Psoas muscle (tissue), 8 donors: ENCODE measurements around the gene ZNF366. TPM values are rescaled to one million over a fixed set of nuclear protein-coding genes. Genes with fewer than 3 reads are reported as not detected.

ENCODE experiments used
- ATAC-seq, 4 donors: fragments of 200-7000 bp; cut with Tn5 transposase; one replicate each; pipeline ENCODE4 v1.9.1; 2020; ENCODE audit warnings: moderate library complexity in 3 of 4, mild to moderate bottlenecking in 2 of 4
- DNase-seq, 2 donors: peaks; one replicate each; pipeline ENCODE4 v3.0.0-alpha.2; 2020
- H3K27ac ChIP-seq: fragments of 200-600 bp; one replicate; pipeline ENCODE4 v1.8.0; 2022
- H3K27me3 ChIP-seq, 3 donors: fragments of 200-600 bp in 1 of 3; one replicate each; pipeline versions ENCODE4 v1.6.1 to v1.8.0; 2013 to 2022; ENCODE audit warnings: low read length in 2 of 3, mild to moderate bottlenecking in 2 of 3, moderate library complexity in 1 of 3; ENCODE audit not compliant: insufficient read depth in 3 of 3
- H3K36me3 ChIP-seq, 2 donors: fragments of 200-600 bp in 1 of 2; one replicate each; pipeline versions ENCODE4 v1.6.1 to v1.8.0; 2013 to 2022; ENCODE audit warnings: low read depth in 1 of 2, mild to moderate bottlenecking in 1 of 2, moderate library complexity in 1 of 2; ENCODE audit not compliant: insufficient read depth in 1 of 2
- H3K4me1 ChIP-seq: fragments of 200-600 bp; one replicate; pipeline ENCODE4 v1.8.0; 2022
- H3K4me3 ChIP-seq: fragments of 200-600 bp; one replicate; pipeline ENCODE4 v1.8.0; 2022; ENCODE audit warnings: mild to moderate bottlenecking
- H3K9me3 ChIP-seq: fragments of 200-600 bp; one replicate; pipeline ENCODE4 v1.8.0; 2022
- CTCF ChIP-seq: fragments of 200-600 bp; IDR thresholded peaks from one replicate; pipeline ENCODE4 v1.8.0; 2022; ENCODE audit warnings: antibody characterized with exemption
- WGBS, 3 donors: extraction: QIAGEN DNeasy Blood & Tissue Kit; methylation state at CpG; one replicate each; pipeline versions ENCODE4 v1.1.6 to v1.1.7; 2013; 5-methylcytosine and 5-hydroxymethylcytosine counted together
- intact Hi-C, 2 donors: fragments of 100-400 bp; cut with DNase I; formaldehyde crosslinking; loops; one replicate each; pipeline versions ENCODE4 v1.11.0 to v1.14.2; 2022
- polyA plus RNA-seq, 3 donors: library from polyadenylated mRNA; stranded (reverse); fragments of 200-250 nt; gene quantifications; one replicate each; pipeline ENCODE4 v1.2.3, GENCODE V29; 2013
- total RNA-seq, 4 donors: library from RNA; stranded (reverse); fragmentation: NEBNext Ultra II Directional in 2 of 4; extraction: Animal tissue kit (Norgen Biotek cat#: 25700) in 2 of 4; gene quantifications; one replicate each; pipeline versions ENCODE4 v1.2.1 to v1.2.4, GENCODE V29; 2021 to 2023
- donor health status: healthy with polysubstance abuse.
- donor health status: DM: no; HTN: no; CAD: no; lungs with moderate emphysema.
- donor health status: Bipolar disorder and iron deficiency.
- donor health status: healthy.
- donor health status: DM: yes; HTN: yes; CAD: no.
- donor health status: DM: no; HTN: no; CAD: no.
- donor health status: DM: no; HTN: no; CAD: no.
- donor health status: DM: yes; HTN: yes; CAD: no.

ZNF366 gene
- total and polyA plus RNA-seq, 7 donors = 1.2 to 6.6 (median 3.4) TPM

- ATAC-seq (no peak), DNase-seq (no peak)
- WGBS, 3 donors = 80 to 88% (median 81%) methylated on average over 5 of the region's 5 CpGs
- intact Hi-C loops = no loop called here
- TF ChIP-seq CTCF = no peak
- H3K4me3 ChIP-seq = no peak overlapping the region
- no peaks in the 10 kb centered on the region for H3K36me3 ChIP-seq
- H3K27me3 ChIP-seq = no peaks in the 10 kb centered on the region
- no peaks in the 10 kb centered on the region for H3K9me3 ChIP-seq
- peaks cover 10% of the 10 kb centered on the region for H3K4me1 ChIP-seq
- H3K27ac ChIP-seq = no peak overlapping the region
Measured at GRCh38 chr5:72537166-72537565, 30.0 kb upstream of the ZNF366 start.

GRCh38 chr5:72531496-72532190 lies 24.4 kb upstream of the ZNF366 start:
- no peaks in the 10 kb centered on the region for H3K9me3 ChIP-seq
- no peak overlapping the region for H3K27ac ChIP-seq
- H3K27me3 ChIP-seq = no peaks in the 10 kb centered on the region
- DNase-seq (no peak), ATAC-seq (no peak)
- WGBS, 3 donors = 68 to 88% (median 72%) methylated on average over 4 of the region's 4 CpGs
- TF ChIP-seq CTCF = no peak
- no peaks in the 10 kb centered on the region for H3K4me1 ChIP-seq
- H3K36me3 ChIP-seq = no peaks in the 10 kb centered on the region
- no peak overlapping the region for H3K4me3 ChIP-seq
- intact Hi-C loops = no loop called here

GRCh38 chr5:72530196-72530595 lies 23.0 kb upstream of the ZNF366 start:
- Histone ChIP-seq H3K4me3 (no peak overlapping the region), H3K27ac (no peak overlapping the region), H3K27me3 (no peaks in the 10 kb centered on the region), H3K36me3 (no peaks in the 10 kb centered on the region), H3K9me3 (no peaks in the 10 kb centered on the region), H3K4me1 (no peaks in the 10 kb centered on the region)
- DNase-seq = no peak
- ATAC-seq = no peak
- intact Hi-C loops = no loop called here
- 69 to 86% (median 71%) methylated on average over 7 of the region's 7 CpGs for WGBS, 3 donors
- no peak for TF ChIP-seq CTCF

- TF ChIP-seq CTCF = no peak
- Histone ChIP-seq H3K4me3 (no peak overlapping the region), H3K4me1 (no peaks in the 10 kb centered on the region), H3K36me3 (no peaks in the 10 kb centered on the region), H3K9me3 (no peaks in the 10 kb centered on the region), H3K27me3 (no peaks in the 10 kb centered on the region), H3K27ac (no peak overlapping the region)
- ATAC-seq = no peak
- WGBS, 3 donors = 85 to 97% (median 95%) methylated on average over 2 of the region's 2 CpGs
- intact Hi-C loops = no loop called here
- no peak for DNase-seq
Measured at GRCh38 chr5:72529383-72529782, 22.2 kb upstream of the ZNF366 start.

- no peak for TF ChIP-seq CTCF
Measured at GRCh38 chr5:72525816-72526215, 18.6 kb upstream of the ZNF366 start.

More at GRCh38 chr5:72525816-72526215, 18.6 kb upstream of the ZNF366 start:
- ATAC-seq (no peak), DNase-seq (no peak)
- Histone ChIP-seq H3K27me3 (no peaks in the 10 kb centered on the region), H3K4me1 (peaks cover 3% of the 10 kb centered on the region), H3K9me3 (no peaks in the 10 kb centered on the region), H3K36me3 (no peaks in the 10 kb centered on the region), H3K27ac (no peak overlapping the region), H3K4me3 (no peak overlapping the region)
- intact Hi-C loops = loop anchor here in 1 of 2 donors (2.0 kb wide), 1 partner anchor 159 kb away; no protein-coding TSS in a partner anchor
